Psoas muscle (tissue), 8 donors: ENCODE measurements around the gene ZNF274. TPM values are rescaled to one million over a fixed set of nuclear protein-coding genes. Genes with fewer than 3 reads are reported as not detected.
A peak's percentile ranks its signal among the peaks of the same experiment; 100 is the strongest.

Experiments
- ATAC-seq, 4 donors: fragments of 200-7000 bp; cut with Tn5 transposase; one replicate each; pipeline ENCODE4 v1.9.1; 2020; ENCODE audit warnings: moderate library complexity in 3 of 4, mild to moderate bottlenecking in 2 of 4
- DNase-seq, 2 donors: peaks; one replicate each; pipeline ENCODE4 v3.0.0-alpha.2; 2020
- H3K27ac ChIP-seq: fragments of 200-600 bp; one replicate; pipeline ENCODE4 v1.8.0; 2022
- H3K27me3 ChIP-seq, 3 donors: fragments of 200-600 bp in 1 of 3; one replicate each; pipeline versions ENCODE4 v1.6.1 to v1.8.0; 2013 to 2022; ENCODE audit warnings: low read length in 2 of 3, mild to moderate bottlenecking in 2 of 3, moderate library complexity in 1 of 3; ENCODE audit not compliant: insufficient read depth in 3 of 3
- H3K36me3 ChIP-seq, 2 donors: fragments of 200-600 bp in 1 of 2; one replicate each; pipeline versions ENCODE4 v1.6.1 to v1.8.0; 2013 to 2022; ENCODE audit warnings: low read depth in 1 of 2, mild to moderate bottlenecking in 1 of 2, moderate library complexity in 1 of 2; ENCODE audit not compliant: insufficient read depth in 1 of 2
- H3K4me1 ChIP-seq: fragments of 200-600 bp; one replicate; pipeline ENCODE4 v1.8.0; 2022
- H3K4me3 ChIP-seq: fragments of 200-600 bp; one replicate; pipeline ENCODE4 v1.8.0; 2022; ENCODE audit warnings: mild to moderate bottlenecking
- H3K9me3 ChIP-seq: fragments of 200-600 bp; one replicate; pipeline ENCODE4 v1.8.0; 2022
- CTCF ChIP-seq: fragments of 200-600 bp; IDR thresholded peaks from one replicate; pipeline ENCODE4 v1.8.0; 2022; ENCODE audit warnings: antibody characterized with exemption
- WGBS, 3 donors: extraction: QIAGEN DNeasy Blood & Tissue Kit; methylation state at CpG; one replicate each; pipeline versions ENCODE4 v1.1.6 to v1.1.7; 2013; 5-methylcytosine and 5-hydroxymethylcytosine counted together
- intact Hi-C, 2 donors: fragments of 100-400 bp; cut with DNase I; formaldehyde crosslinking; loops; one replicate each; pipeline versions ENCODE4 v1.11.0 to v1.14.2; 2022
- polyA plus RNA-seq, 3 donors: library from polyadenylated mRNA; stranded (reverse); fragments of 200-250 nt; gene quantifications; one replicate each; pipeline ENCODE4 v1.2.3, GENCODE V29; 2013
- total RNA-seq, 4 donors: library from RNA; stranded (reverse); fragmentation: NEBNext Ultra II Directional in 2 of 4; extraction: Animal tissue kit (Norgen Biotek cat#: 25700) in 2 of 4; gene quantifications; one replicate each; pipeline versions ENCODE4 v1.2.1 to v1.2.4, GENCODE V29; 2021 to 2023
- donor health status: healthy with polysubstance abuse.
- donor health status: DM: no; HTN: no; CAD: no; lungs with moderate emphysema.
- donor health status: Bipolar disorder and iron deficiency.
- donor health status: healthy.
- donor health status: DM: yes; HTN: yes; CAD: no.
- donor health status: DM: no; HTN: no; CAD: no.
- donor health status: DM: no; HTN: no; CAD: no.
- donor health status: DM: yes; HTN: yes; CAD: no.

The ZNF274 gene
- total and polyA plus RNA-seq, 7 donors, result 11.2 to 20.5 (median 14.7) TPM

GRCh38 chr19:58182577-58182988 lies 278 bp upstream of the ZNF274 start:
- peaks cover 91% of the 10 kb centered on the region for H3K9me3 ChIP-seq
- WGBS, 3 donors, result 2 to 8% (median 5%) methylated on average over 16 to 17 of the region's 17 CpGs
- peaks cover 24 to 27% of the 10 kb centered on the region in 2 donors for H3K36me3 ChIP-seq
- peak overlapping the region; percentile 98 for H3K4me3 ChIP-seq
- ATAC-seq, result no peak
- DNase-seq, result no peak
- no peaks in the 10 kb centered on the region for H3K27me3 ChIP-seq
- peak overlapping the region; percentile 98 for H3K27ac ChIP-seq
- TF ChIP-seq CTCF, result no peak
- intact Hi-C loops, result no loop called here
- H3K4me1 ChIP-seq, result peaks cover 3% of the 10 kb centered on the region

GRCh38 chr19:58183817-58184215 lies 955 bp downstream of the ZNF274 start:
- peaks cover 3% of the 10 kb centered on the region for H3K4me1 ChIP-seq
- no peak for DNase-seq
- peak overlapping the region; percentile 98 for H3K4me3 ChIP-seq
- TF ChIP-seq CTCF, result no peak
- H3K9me3 ChIP-seq, result peaks cover 89% of the 10 kb centered on the region
- H3K27me3 ChIP-seq, result no peaks in the 10 kb centered on the region
- WGBS, 3 donors, result 19 to 23% (median 21%) methylated on average over 13 of the region's 13 CpGs
- peak overlapping the region; percentile 98 for H3K27ac ChIP-seq
- no peak for ATAC-seq
- intact Hi-C loops, result no loop called here
- H3K36me3 ChIP-seq, result peaks cover 21 to 38% of the 10 kb centered on the region in 2 donors

- TF ChIP-seq CTCF, result no peak
- Histone ChIP-seq H3K4me3 (no peak overlapping the region), H3K27me3 (no peaks in the 10 kb centered on the region), H3K27ac (no peak overlapping the region), H3K4me1 (no peaks in the 10 kb centered on the region), H3K9me3 (peaks cover 99% of the 10 kb centered on the region), H3K36me3 (peaks cover 46 to 68% of the 10 kb centered on the region in 2 donors)
- intact Hi-C loops, result no loop called here
- 71 to 80% (median 78%) methylated on average over 6 of the region's 6 CpGs for WGBS, 3 donors
- DNase-seq, result no peak
- ATAC-seq, result no peak
These were observed 14.2 kb downstream of the ZNF274 start for GRCh38 chr19:58196901-58197616.

- intact Hi-C loops, result no loop called here
- H3K27me3 ChIP-seq, result peaks cover 0 to 2% (median 0%) of the 10 kb centered on the region in 3 donors
- H3K9me3 ChIP-seq, result peaks cover 100% of the 10 kb centered on the region
- no peak for TF ChIP-seq CTCF
- no peak overlapping the region for H3K27ac ChIP-seq
- H3K4me3 ChIP-seq, result no peak overlapping the region
- H3K4me1 ChIP-seq, result no peaks in the 10 kb centered on the region
- no peak for DNase-seq
- ATAC-seq, result peak in 1 of 4 donors; percentile 31
- H3K36me3 ChIP-seq, result peaks cover 37 to 48% of the 10 kb centered on the region in 2 donors
- 13 to 19% (median 14%) methylated on average over 49 of the region's 49 CpGs for WGBS, 3 donors
These were observed 21.1 kb downstream of the ZNF274 start for GRCh38 chr19:58203814-58204475.
